Measurements from ENCODE around the gene QRSL1. TPM values are rescaled to one million over a fixed set of nuclear protein-coding genes. Genes with fewer than 3 reads are reported as not detected.
"Not testable (repeated sequence)": the region's sequence is repeated elsewhere in the genome, so short reads cannot be mapped to it uniquely, and the experiment has no call there.

Gene QRSL1
- total and polyA plus RNA-seq, 2 experiments from 2014 or later, result 18.4 to 19.3 TPM

DNA sequence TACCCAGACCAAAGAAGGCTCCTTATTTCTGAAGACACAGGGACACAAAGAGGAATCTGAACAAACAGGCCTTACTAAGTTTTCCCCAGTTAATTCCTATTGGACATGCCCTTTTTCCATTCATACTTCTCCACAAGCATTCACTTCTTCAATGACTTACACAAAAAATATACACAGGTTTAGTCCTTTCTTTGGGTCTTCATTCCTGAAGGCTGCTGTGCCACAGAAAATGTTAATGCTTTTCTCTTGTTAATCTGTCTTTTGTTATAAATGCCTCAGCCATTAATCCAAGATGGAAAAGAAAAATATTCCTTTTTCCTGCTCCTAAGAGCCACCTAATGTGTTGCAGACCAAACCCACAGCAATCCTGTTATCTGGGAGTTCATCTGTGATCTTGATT is 71.2 kb downstream of the QRSL1 start:
- Mint-ChIP-seq H3K4me3 (no peak overlapping the region), H3K4me1 (peaks cover 11% of the 10 kb centered on the region), H3K9me3 (peaks cover 22% of the 10 kb centered on the region), H3K27ac (no peak overlapping the region), H3K27me3 (ENCODE audit: insufficient read depth, low read depth, poor library complexity) (peaks cover 8% of the 10 kb centered on the region), H3K36me3 (ENCODE audit: low read depth) (peaks cover 15% of the 10 kb centered on the region)
- H3K9me2 ChIP-seq (ENCODE audit: insufficient read depth), result 0 out of 2 replicates have a peak, but pooled peaks cover 5% of the 10 kb centered on the region
- no peaks in the 10 kb centered on the region for H4K20me1 ChIP-seq (replicated peaks; ENCODE audit: insufficient read depth)
- peaks cover 12% of the 10 kb centered on the region for H3K4me1 ChIP-seq (ENCODE audit: insufficient read depth)
- peak overlapping the region; percentile 80 for H2AFZ ChIP-seq
- no peaks in the 10 kb centered on the region for H3K27me3 ChIP-seq (ENCODE audit: insufficient read depth)
- ATAC-seq (no peak), DNase-seq (ENCODE audit: low spot score) (no peak)
- H3K4me3 ChIP-seq, result no peak overlapping the region
- no peak overlapping the region for H3K27ac ChIP-seq (ENCODE audit: low read depth)
- H3K4me2 ChIP-seq, result 0 out of 2 replicates have a peak overlapping the region, but pooled peaks have one; percentile 56
- no peaks in the 10 kb centered on the region for H3K79me2 ChIP-seq (replicated peaks; ENCODE audit: insufficient read depth)
- no peaks in the 10 kb centered on the region for H3F3A ChIP-seq (replicated peaks; ENCODE audit: low read depth)
- H3K36me3 ChIP-seq (ENCODE audit: insufficient read depth), result no peaks in the 10 kb centered on the region; the same call in 1 of the 2 replicates
- TF ChIP-seq CTCF (conservative IDR thresholded peaks at IDR 0.05; ENCODE audit: low read depth in 2 of 2), result no peak
- TF ChIP-seq STAT1 (IDR thresholded peaks at IDR 0.05; ENCODE audit: unreplicated experiment), result no peak
- no peak for TF ChIP-seq ZNF462 (CRISPR knock-in tag; IDR thresholded peaks at IDR 0.05)
- no peak for TF ChIP-seq ETS1 (IDR thresholded peaks at IDR 0.05)
- no peak for TF ChIP-seq ZNF331 (CRISPR knock-in tag; IDR thresholded peaks at IDR 0.05; ENCODE audit: low read depth)
- no peak for TF ChIP-seq POLR2AphosphoS5 (IDR thresholded peaks at IDR 0.05; ENCODE audit: low read depth)
- TF ChIP-seq, protein P1, sequence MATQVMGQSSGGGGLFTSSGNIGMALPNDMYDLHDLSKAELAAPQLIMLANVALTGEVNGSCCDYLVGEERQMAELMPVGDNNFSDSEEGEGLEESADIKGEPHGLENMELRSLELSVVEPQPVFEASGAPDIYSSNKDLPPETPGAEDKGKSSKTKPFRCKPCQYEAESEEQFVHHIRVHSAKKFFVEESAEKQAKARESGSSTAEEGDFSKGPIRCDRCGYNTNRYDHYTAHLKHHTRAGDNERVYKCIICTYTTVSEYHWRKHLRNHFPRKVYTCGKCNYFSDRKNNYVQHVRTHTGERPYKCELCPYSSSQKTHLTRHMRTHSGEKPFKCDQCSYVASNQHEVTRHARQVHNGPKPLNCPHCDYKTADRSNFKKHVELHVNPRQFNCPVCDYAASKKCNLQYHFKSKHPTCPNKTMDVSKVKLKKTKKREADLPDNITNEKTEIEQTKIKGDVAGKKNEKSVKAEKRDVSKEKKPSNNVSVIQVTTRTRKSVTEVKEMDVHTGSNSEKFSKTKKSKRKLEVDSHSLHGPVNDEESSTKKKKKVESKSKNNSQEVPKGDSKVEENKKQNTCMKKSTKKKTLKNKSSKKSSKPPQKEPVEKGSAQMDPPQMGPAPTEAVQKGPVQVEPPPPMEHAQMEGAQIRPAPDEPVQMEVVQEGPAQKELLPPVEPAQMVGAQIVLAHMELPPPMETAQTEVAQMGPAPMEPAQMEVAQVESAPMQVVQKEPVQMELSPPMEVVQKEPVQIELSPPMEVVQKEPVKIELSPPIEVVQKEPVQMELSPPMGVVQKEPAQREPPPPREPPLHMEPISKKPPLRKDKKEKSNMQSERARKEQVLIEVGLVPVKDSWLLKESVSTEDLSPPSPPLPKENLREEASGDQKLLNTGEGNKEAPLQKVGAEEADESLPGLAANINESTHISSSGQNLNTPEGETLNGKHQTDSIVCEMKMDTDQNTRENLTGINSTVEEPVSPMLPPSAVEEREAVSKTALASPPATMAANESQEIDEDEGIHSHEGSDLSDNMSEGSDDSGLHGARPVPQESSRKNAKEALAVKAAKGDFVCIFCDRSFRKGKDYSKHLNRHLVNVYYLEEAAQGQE (IDR thresholded peaks at IDR 0.05; ENCODE audit: unreplicated experiment), result no peak
- no peak for TF ChIP-seq CREB1 (CRISPR knock-in tag; IDR thresholded peaks at IDR 0.05; ENCODE audit: low read depth)
- no peak for TF ChIP-seq ZNF114 (CRISPR knock-in tag; IDR thresholded peaks at IDR 0.05)

DNA sequence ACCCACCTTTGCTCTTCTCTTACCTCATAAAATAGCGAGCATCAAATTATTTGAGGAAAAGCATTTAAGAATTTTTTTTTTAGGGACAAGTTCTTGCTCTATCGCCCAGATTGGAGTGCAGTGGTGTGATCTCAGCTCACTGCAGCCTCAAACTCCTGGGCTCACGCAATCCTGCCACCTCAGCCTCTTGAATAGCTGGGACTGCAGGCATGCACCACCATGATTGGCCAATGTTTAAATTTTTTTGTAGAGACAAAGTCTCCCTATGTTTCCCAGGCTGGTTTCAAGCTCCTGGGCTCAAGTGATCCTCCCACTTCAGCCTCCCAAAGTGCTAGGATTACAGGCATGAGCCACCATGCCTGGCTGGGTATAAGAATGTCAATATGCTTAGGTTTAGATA is 71.8 kb downstream of the QRSL1 start:
- H3K4me3 ChIP-seq; H3K27me3 Mint-ChIP-seq (ENCODE audit: insufficient read depth, low read depth, poor library complexity); H3K4me3 Mint-ChIP-seq; H3K27ac Mint-ChIP-seq; H4K20me1 ChIP-seq (replicated peaks; ENCODE audit: insufficient read depth); H3F3A ChIP-seq (replicated peaks; ENCODE audit: low read depth); H3K27me3 ChIP-seq (ENCODE audit: insufficient read depth); H3K36me3 ChIP-seq (ENCODE audit: insufficient read depth); H3K27ac ChIP-seq (ENCODE audit: low read depth); DNase-seq (ENCODE audit: low spot score); H3K9me2 ChIP-seq (ENCODE audit: insufficient read depth); H3K79me2 ChIP-seq (replicated peaks; ENCODE audit: insufficient read depth); ATAC-seq: not testable (repeated sequence)
- Mint-ChIP-seq H3K9me3 (peaks cover 28% of the 10 kb centered on the region), H3K36me3 (ENCODE audit: low read depth) (peaks cover 22% of the 10 kb centered on the region), H3K4me1 (peaks cover 11% of the 10 kb centered on the region)
- Histone ChIP-seq H3K4me1 (ENCODE audit: insufficient read depth) (peaks cover 12% of the 10 kb centered on the region), H3K4me2 (0 out of 2 replicates have a peak overlapping the region, but pooled peaks have one; percentile 56), H2AFZ (peak overlapping the region; percentile 80)
